AG04449 (cell line): Measurements from ENCODE around the gene MIXL1.

Experiments used
- CTCF ChIA-PET: fragments of 350-600 bp; formaldehyde crosslinking; extraction: SDS; loops from one replicate; lab custom pipeline; 2021; ENCODE audit warnings: antibody characterized with exemption; lab: Yijun Ruan, JAX
- POLR2A ChIA-PET: fragments of 400-600, 350-600 bp; formaldehyde crosslinking; extraction: SDS; loops from one replicate; lab custom pipeline; 2020; ENCODE audit warnings: antibody characterized with exemption, inconsistent platforms; lab: Yijun Ruan, JAX
- DNase-seq: peaks from one replicate; pipeline ENCODE4 v3.0.0-alpha.2; 2010; ENCODE audit warnings: low read depth, low spot score
- H3K4me3 ChIP-seq: 2 replicates; pipeline ENCODE4 v1.5.1; 2011; ENCODE audit warnings: low read depth, mild to moderate bottlenecking, control low read depth, low read length
- CTCF ChIP-seq: IDR thresholded peaks from one replicate; pipeline ENCODE4 v1.5.1; 2011; ENCODE audit warnings: mild to moderate bottlenecking, moderate library complexity, low read length, control low read depth, inconsistent platforms; ENCODE audit not compliant: insufficient read depth; ENCODE audit errors: missing control alignments

MIXL1 gene

GRCh38 chr1:226211181-226211821 is 12.2 kb upstream of the MIXL1 start:
- ChIA-PET CTCF (interaction anchor here (0.8 to 2.1 kb wide), 5 partner anchors 11 to 147 kb away, joined by 3 to 8 read pairs (median 4); no protein-coding TSS in a partner anchor), POLR2A (no interaction called here)
- TF ChIP-seq CTCF, result no peak
- no peak for DNase-seq
- H3K4me3 ChIP-seq, result no peak overlapping the region

- TF ChIP-seq CTCF, result no peak
- CTCF ChIA-PET, result interaction anchor here (1.8 kb wide), 1 partner anchor 16 kb away, joined by 7 read pairs; no protein-coding TSS in a partner anchor
- no peak for DNase-seq
- POLR2A ChIA-PET, result no interaction called here
- no peak overlapping the region for H3K4me3 ChIP-seq
These were observed 10.9 kb upstream of the MIXL1 start for GRCh38 chr1:226212545-226212944.

GRCh38 chr1:226215239-226215638 is 8.2 kb upstream of the MIXL1 start:
- ChIA-PET CTCF (interaction anchor here (0.5 to 1.8 kb wide), 2 partner anchors 18 to 1875 kb away, joined by 3 to 5 read pairs; no protein-coding TSS in a partner anchor), POLR2A (no interaction called here)
- H3K4me3 ChIP-seq, result no peak overlapping the region
- no peak for DNase-seq
- no peak for TF ChIP-seq CTCF

- CTCF ChIA-PET, result no interaction called here
- no peak for TF ChIP-seq CTCF
- no peak for DNase-seq
- H3K4me3 ChIP-seq, result no peak overlapping the region
- POLR2A ChIA-PET, result no interaction called here
These were observed 7.4 kb upstream of the MIXL1 start for GRCh38 chr1:226216056-226216455.

GRCh38 chr1:226217273-226217672 is 6.2 kb upstream of the MIXL1 start:
- no peak for TF ChIP-seq CTCF
- no peak for DNase-seq
- CTCF ChIA-PET, result interaction anchor here (1.6 kb wide), 1 partner anchor 20 kb away, joined by 4 read pairs; no protein-coding TSS in a partner anchor
- H3K4me3 ChIP-seq, result no peak overlapping the region
- POLR2A ChIA-PET, result no interaction called here

GRCh38 chr1:226220473-226221189 is 2.8 kb upstream of the MIXL1 start:
- H3K4me3 ChIP-seq, result no peak overlapping the region
- POLR2A ChIA-PET, result no interaction called here
- CTCF ChIA-PET, result no interaction called here

More at GRCh38 chr1:226220473-226221189, 2.8 kb upstream of the MIXL1 start:
- no peak for DNase-seq
- no peak for TF ChIP-seq CTCF
